HG02885 (cell line): ENCODE data around the gene GPR153.

ENCODE experiments used
- ATAC-seq: cut with Tn5 transposase; IDR thresholded peaks from one replicate; pipeline ENCODE4 v1.9.1; 2021; ENCODE audit warnings: mild to moderate bottlenecking; ENCODE audit not compliant: unreplicated experiment, poor library complexity

GPR153 gene

GRCh38 chr1:6251681-6252373, 9.1 kb downstream of the GPR153 start:
- no peak for ATAC-seq

- ATAC-seq: no peak
Measured at GRCh38 chr1:6251233-6251632, 9.7 kb downstream of the GPR153 start.

GRCh38 chr1:6249739-6250689, 10.9 kb downstream of the GPR153 start:
- no peak for ATAC-seq

- no peak for ATAC-seq
Measured at GRCh38 chr1:6248932-6249738, 11.8 kb downstream of the GPR153 start.

GRCh38 chr1:6248161-6248776, 12.6 kb downstream of the GPR153 start:
- no peak for ATAC-seq

- ATAC-seq: no peak
Measured at GRCh38 chr1:6247651-6248050, 13.2 kb downstream of the GPR153 start.

GRCh38 chr1:6246497-6247467, 14.1 kb downstream of the GPR153 start:
- ATAC-seq: peak; percentile 44

GRCh38 chr1:6245869-6246496, 14.9 kb downstream of the GPR153 start:
- no peak for ATAC-seq

- no peak for ATAC-seq
Measured at GRCh38 chr1:6245086-6245868, 15.6 kb downstream of the GPR153 start.

- no peak for ATAC-seq
Measured at GRCh38 chr1:6244401-6245049, 16.4 kb downstream of the GPR153 start.

GRCh38 chr1:6243993-6244392, 16.9 kb downstream of the GPR153 start, which contains the start of gene HES3:
HES3 (plus strand) TSS chr1:6244179; CDS start chr1:6244366, 187 bp downstream.
- no peak for ATAC-seq

GRCh38 chr1:6243053-6243834, 17.7 kb downstream of the GPR153 start:
- ATAC-seq: no peak

- no peak for ATAC-seq
Measured at GRCh38 chr1:6241887-6242740, 18.8 kb downstream of the GPR153 start.

GRCh38 chr1:6241107-6241886, 19.6 kb downstream of the GPR153 start:
- no peak for ATAC-seq
